ENCODE measurements around the gene USH1C.

GRCh38 chr11:17561111-17561415 lies 16.8 kb upstream of the USH1C start:
- TF ChIP-seq ZBTB8A (tag by site-specific recombination; IDR thresholded peaks at IDR 0.05): no peak
- TF ChIP-seq CTCF (tag by site-specific recombination; IDR thresholded peaks at IDR 0.05): no peak
- TF ChIP-seq PRDM1 (tag by site-specific recombination; IDR thresholded peaks at IDR 0.05): no peak
- TF ChIP-seq PBX3 (CRISPR knock-in tag; IDR thresholded peaks at IDR 0.05): no peak
- TF ChIP-seq ZNF280C (tag by site-specific recombination; IDR thresholded peaks at IDR 0.05): no peak
- TF ChIP-seq ZNF645 (tag by site-specific recombination; IDR thresholded peaks at IDR 0.05): no peak
